Mucosa of gallbladder (tissue), 1 donor: ENCODE data around the gene FOXO3B. TPM values are rescaled to one million over a fixed set of nuclear protein-coding genes. Genes with fewer than 3 reads are reported as not detected.
"Not testable (repeated sequence)": the region's sequence is repeated elsewhere in the genome, so short reads cannot be mapped to it uniquely, and the experiment has no call there.

ENCODE experiments used
- DNase-seq: peaks from one replicate; pipeline ENCODE4 v3.0.0-alpha.2; 2020; ENCODE audit warnings: low spot score
- total RNA-seq: library from RNA; stranded (reverse); gene quantifications from one replicate; pipeline ENCODE4 v1.2.1, GENCODE V29; 2021
- donor health status: DM: no; HTN: no; CAD: no.

FOXO3B gene
- total RNA-seq, 1 donor from 2014 or later, result 7.9 TPM

DNA sequence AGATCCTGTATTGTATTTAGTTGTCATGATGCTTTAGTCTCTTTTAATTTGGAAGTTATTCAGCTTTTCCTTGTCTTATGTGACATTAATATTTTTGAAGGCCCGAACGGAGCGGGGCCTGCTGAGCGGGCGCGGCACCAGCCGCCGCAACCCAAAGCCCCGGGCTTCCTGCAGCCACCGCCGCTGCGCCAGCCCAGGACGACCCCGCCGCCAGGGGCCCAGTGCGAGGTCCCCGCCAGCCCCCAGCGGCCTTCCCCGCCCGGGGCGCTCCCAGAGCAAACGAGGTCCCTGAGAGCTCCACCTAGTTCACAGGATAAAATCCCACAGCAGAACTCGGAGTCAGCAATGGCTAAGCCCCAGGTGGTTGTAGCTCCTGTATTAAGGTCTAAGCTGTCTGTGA lies 32.0 kb downstream of the FOXO3B start:
- DNase-seq, result not testable (repeated sequence)

GRCh38 chr17:18644291-18644690 lies 37.8 kb downstream of the FOXO3B start, which contains the start of gene TBC1D28:
Gene TBC1D28, minus strand, starts transcription at chr17:18644391. Its CDS starts 3,039 bp downstream, at chr17:18641352.
- not testable (repeated sequence) for DNase-seq

DNA sequence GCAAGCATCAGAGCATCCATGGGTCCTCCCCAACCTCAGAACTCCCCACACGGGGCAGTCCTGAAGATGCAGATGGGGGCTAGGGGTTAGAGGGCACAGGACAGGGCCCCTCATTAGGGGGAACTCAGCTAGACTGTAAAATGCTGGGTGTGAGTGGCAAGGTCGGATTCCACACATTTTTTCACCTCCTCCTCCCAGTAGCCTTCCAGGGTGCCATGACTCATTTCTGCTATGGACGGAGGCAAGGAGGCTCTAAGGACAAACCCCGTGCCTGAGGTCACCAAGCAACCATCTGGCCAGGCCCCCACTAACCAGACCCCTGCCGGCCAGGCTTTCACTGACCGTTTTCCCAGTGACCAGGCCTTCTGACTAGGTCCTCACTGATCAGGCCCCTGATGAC lies 39.0 kb downstream of the FOXO3B start:
- DNase-seq, result not testable (repeated sequence)

GRCh38 chr17:18638357-18638756 lies 43.8 kb downstream of the FOXO3B start:
- not testable (repeated sequence) for DNase-seq

GRCh38 chr17:18636237-18636636 lies 45.9 kb downstream of the FOXO3B start:
- DNase-seq, result not testable (repeated sequence)

DNA sequence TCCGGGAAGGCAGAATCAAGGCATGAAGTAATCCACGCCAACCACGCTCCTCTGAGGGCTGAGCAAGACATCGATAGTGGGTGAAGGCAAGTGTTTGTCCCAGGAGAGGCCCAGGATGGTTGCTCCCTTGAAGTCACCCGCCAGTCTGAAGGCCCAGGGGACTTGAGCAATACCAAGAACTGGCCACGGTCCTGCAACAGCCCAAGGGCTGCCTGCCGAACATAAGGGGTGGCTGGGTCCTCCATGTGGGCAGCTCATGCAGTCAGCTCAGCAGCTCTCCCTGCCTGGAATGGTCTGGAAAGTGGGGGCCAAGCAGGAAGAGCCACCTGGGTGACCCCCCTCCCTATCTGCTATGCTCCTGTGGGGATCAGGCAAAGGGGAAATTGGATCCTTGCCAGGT lies 46.3 kb downstream of the FOXO3B start:
- DNase-seq, result not testable (repeated sequence)

GRCh38 chr17:18634550-18635263 lies 47.4 kb downstream of the FOXO3B start:
- DNase-seq, result not testable (repeated sequence)

Other genes starting within 250 kb of the FOXO3B start
- 8.8 TPM for gene LGALS9C, start 205.5 kb downstream of the FOXO3B start, total RNA-seq
- gene TBC1D28, start 37.9 kb downstream of the FOXO3B start, total RNA-seq, result not detected
- 0.86 TPM for gene FBXW10, start 61.7 kb upstream of the FOXO3B start, total RNA-seq
- gene TVP23B, start 98.9 kb upstream of the FOXO3B start, total RNA-seq, result 59.8 TPM
- 51.6 TPM for gene PRPSAP2, start 175.8 kb upstream of the FOXO3B start, total RNA-seq